ENCODE measurements around the gene ZNF25. TPM values are rescaled to one million over a fixed set of nuclear protein-coding genes. Genes with fewer than 3 reads are reported as not detected.
"Not testable (repeated sequence)": the region's sequence is repeated elsewhere in the genome, so short reads cannot be mapped to it uniquely, and the experiment has no call there.

ZNF25 gene
- 7.7 TPM for total RNA-seq (ENCODE audit: unreplicated experiment)
- long read RNA-seq = 0 reads

DNA sequence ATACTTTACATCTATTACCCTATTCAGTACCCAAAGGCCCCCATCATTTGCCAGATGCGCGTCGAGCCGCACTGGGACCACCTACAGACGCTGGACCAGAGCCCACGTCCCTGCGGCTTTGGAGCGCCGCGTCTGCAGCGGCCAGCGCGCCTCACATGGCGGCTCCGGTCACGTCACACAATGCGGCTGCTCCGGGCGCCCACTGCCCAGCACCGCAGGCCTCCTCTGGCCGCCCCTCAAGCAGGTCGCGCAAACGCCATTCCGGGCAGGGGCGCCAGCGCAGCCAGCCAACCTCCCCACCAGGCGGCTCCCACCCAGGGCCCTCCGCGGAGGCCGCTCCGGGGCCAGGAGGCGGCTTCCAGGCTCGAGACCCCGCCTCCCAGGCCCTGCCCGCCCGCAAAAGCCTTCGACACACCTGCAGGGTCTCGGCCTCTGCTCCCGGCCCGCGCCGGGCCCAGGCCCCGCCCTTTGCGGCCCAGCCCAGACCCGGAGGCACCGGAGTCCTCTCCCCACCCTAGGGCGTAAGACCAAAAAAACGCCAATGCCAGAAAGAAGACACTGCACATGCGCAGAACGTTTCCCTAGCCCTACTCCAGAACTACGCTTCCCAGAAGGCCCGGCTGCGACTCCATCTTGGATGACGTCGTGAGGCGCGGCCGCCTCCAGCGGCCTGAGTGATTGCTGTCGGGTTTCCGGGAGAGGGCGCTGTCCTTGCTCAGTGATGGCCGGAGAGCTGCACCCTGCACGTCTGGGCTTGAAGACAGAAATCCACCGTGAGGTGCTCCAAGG is at the start of gene ZNF25:
Gene ZNF25, minus strand, starts transcription at position 557 of the 789 bp plus-strand sequence. CDS start 4,925 bp downstream, outside the sequence.
- H3K36me3 Mint-ChIP-seq (ENCODE audit: unreplicated experiment) = no peaks in the 10 kb centered on the region
- H3K9me3 Mint-ChIP-seq (ENCODE audit: unreplicated experiment) = peaks cover 3% of the 10 kb centered on the region
- H3K4me1 Mint-ChIP-seq (ENCODE audit: low read depth, unreplicated experiment) = no peaks in the 10 kb centered on the region
- DNase-seq = peak; percentile 98
- H3K27me3 Mint-ChIP-seq (ENCODE audit: unreplicated experiment) = no peaks in the 10 kb centered on the region
- TF ChIP-seq, protein P1, sequence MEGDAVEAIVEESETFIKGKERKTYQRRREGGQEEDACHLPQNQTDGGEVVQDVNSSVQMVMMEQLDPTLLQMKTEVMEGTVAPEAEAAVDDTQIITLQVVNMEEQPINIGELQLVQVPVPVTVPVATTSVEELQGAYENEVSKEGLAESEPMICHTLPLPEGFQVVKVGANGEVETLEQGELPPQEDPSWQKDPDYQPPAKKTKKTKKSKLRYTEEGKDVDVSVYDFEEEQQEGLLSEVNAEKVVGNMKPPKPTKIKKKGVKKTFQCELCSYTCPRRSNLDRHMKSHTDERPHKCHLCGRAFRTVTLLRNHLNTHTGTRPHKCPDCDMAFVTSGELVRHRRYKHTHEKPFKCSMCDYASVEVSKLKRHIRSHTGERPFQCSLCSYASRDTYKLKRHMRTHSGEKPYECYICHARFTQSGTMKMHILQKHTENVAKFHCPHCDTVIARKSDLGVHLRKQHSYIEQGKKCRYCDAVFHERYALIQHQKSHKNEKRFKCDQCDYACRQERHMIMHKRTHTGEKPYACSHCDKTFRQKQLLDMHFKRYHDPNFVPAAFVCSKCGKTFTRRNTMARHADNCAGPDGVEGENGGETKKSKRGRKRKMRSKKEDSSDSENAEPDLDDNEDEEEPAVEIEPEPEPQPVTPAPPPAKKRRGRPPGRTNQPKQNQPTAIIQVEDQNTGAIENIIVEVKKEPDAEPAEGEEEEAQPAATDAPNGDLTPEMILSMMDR (IDR thresholded peaks at IDR 0.05; ENCODE audit: partially characterized antibody, unreplicated experiment) = peak; percentile 87
- H3K27ac Mint-ChIP-seq (ENCODE audit: unreplicated experiment) = peak within 1 kb of the TSS; percentile 92
- peak within 1 kb of the TSS; percentile 91 for H3K4me3 Mint-ChIP-seq (ENCODE audit: unreplicated experiment)

DNA sequence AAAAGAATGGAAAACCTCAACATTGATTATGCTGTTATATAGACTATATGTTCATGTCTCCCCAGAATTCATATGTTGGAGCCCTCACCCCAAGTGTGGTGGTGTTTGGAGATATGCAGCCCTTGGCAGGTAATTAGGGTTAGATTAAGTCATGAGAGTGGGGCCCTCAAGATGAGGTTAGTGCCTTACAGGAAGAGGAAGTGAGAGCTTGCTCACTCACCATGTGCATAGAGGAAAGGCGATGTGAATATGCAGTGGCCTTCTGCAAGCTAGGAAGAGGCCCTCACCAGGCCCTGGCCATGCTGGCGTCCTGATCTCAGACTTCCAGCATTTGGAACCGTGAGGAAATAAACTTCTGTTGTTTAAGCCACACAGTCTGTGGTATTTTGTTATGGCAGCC is 48.8 kb upstream of the ZNF25 start:
- no peak for DNase-seq
- peaks cover 2% of the 10 kb centered on the region for H3K27me3 Mint-ChIP-seq (ENCODE audit: unreplicated experiment)
- TF ChIP-seq, protein P1 (IDR thresholded peaks at IDR 0.05; ENCODE audit: partially characterized antibody, unreplicated experiment) = no peak
- no peaks in the 10 kb centered on the region for H3K36me3 Mint-ChIP-seq (ENCODE audit: unreplicated experiment)
- no peaks in the 10 kb centered on the region for H3K4me1 Mint-ChIP-seq (ENCODE audit: low read depth, unreplicated experiment)
- no peak overlapping the region for H3K4me3 Mint-ChIP-seq (ENCODE audit: unreplicated experiment)
- no peaks in the 10 kb centered on the region for H3K9me3 Mint-ChIP-seq (ENCODE audit: unreplicated experiment)
- H3K27ac Mint-ChIP-seq (ENCODE audit: unreplicated experiment) = no peak overlapping the region

DNA sequence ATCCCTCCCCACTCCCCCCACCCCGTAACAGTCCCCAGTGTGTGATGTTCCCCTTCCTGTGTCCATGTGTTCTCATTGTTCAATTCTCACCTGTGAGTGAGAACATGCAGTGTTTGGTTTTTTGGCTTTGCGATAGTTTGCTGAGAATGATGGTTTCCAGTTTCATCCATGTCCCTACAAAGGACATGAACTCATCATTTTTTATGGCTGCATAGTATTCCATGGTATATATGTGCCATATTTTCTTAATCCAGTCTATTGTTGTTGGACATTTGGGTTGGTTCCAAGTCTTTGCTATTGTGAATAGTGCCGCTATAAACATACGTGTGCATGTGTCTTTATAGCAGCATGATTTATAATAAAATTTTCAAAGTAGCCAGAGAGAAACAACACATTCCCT is 42.7 kb upstream of the ZNF25 start:
- not testable (repeated sequence) for H3K4me3 Mint-ChIP-seq (ENCODE audit: unreplicated experiment); H3K27me3 Mint-ChIP-seq (ENCODE audit: unreplicated experiment); H3K4me1 Mint-ChIP-seq (ENCODE audit: low read depth, unreplicated experiment); H3K9me3 Mint-ChIP-seq (ENCODE audit: unreplicated experiment); H3K27ac Mint-ChIP-seq (ENCODE audit: unreplicated experiment); DNase-seq
- H3K36me3 Mint-ChIP-seq (ENCODE audit: unreplicated experiment) = peaks cover 14% of the 10 kb centered on the region

DNA sequence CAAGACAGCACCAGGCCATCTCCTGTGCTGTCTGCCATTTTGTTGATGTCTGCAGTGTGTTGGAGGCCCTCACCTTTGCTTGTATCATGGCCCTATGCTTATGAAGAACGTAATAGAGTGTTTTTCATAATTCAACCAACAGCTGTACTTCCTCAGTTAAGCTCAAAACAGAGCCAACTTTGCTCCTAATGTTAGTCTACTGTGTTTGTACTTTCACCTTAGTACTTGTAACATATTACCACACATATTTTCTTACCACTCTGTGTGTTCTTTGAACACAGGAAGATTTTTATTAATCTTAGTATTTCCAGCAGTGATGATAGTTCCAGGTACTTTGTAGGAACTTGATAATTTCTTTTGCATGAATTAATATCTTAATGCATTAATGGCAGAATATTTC is 39.9 kb upstream of the ZNF25 start:
- Mint-ChIP-seq H3K9me3 (ENCODE audit: unreplicated experiment) (peaks cover 2% of the 10 kb centered on the region), H3K36me3 (ENCODE audit: unreplicated experiment) (peaks cover 14% of the 10 kb centered on the region), H3K4me3 (ENCODE audit: unreplicated experiment) (no peak overlapping the region), H3K4me1 (ENCODE audit: low read depth, unreplicated experiment) (no peaks in the 10 kb centered on the region), H3K27me3 (ENCODE audit: unreplicated experiment) (peaks cover 2% of the 10 kb centered on the region), H3K27ac (ENCODE audit: unreplicated experiment) (no peak overlapping the region)
- TF ChIP-seq, protein P1 (IDR thresholded peaks at IDR 0.05; ENCODE audit: partially characterized antibody, unreplicated experiment) = no peak
- no peak for DNase-seq

DNA sequence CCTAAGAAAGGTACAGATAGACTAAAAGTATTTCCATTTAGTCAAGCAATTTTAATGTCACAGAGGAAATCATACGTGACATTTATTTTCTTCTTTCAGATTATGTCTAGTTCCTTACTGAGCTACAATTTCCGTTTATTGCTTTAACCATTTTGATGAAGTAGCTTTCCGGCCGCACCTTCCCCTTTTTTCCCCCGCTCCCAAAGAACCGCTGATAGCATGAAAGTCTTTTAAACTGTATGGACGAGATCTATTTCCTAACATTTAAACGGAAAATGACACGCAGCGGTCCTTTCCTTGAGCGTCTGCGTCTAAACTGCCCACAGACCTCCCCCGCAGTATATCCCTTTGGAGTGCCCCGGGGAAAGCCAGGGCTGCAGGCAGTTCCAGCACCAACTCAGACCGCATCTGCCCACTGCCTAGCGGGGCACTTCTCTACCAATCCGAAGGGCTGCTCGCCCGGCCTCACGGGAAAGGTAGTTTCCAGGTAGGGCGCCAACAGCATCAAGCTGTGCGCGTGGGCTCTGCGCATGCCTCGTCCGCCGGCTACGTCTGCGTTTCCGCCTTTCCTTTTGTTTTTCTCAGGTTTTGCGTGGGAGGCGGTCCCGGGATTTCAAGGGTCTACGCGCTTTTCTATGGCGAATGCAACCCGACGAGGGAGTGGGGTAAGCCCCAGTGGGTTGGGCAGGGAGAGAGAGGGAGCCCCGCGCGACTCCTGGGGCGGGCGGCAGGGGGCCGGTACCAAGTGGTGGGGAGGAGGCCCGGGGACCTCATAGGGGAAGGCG is 33.9 kb upstream of the ZNF25 start, which contains the start of gene ZNF33A:
Gene ZNF33A, plus strand, starts transcription at position 557 of the 785 bp plus-strand sequence. CDS start 1,667 bp downstream, outside the sequence.
- TF ChIP-seq, protein P1 (IDR thresholded peaks at IDR 0.05; ENCODE audit: partially characterized antibody, unreplicated experiment) = no peak
- Mint-ChIP-seq H3K4me3 (ENCODE audit: unreplicated experiment) (peak within 1 kb of the TSS; percentile 80), H3K9me3 (ENCODE audit: unreplicated experiment) (peaks cover 2% of the 10 kb centered on the region), H3K4me1 (ENCODE audit: low read depth, unreplicated experiment) (no peaks in the 10 kb centered on the region), H3K27me3 (ENCODE audit: unreplicated experiment) (peaks cover 4% of the 10 kb centered on the region), H3K36me3 (ENCODE audit: unreplicated experiment) (no peaks in the 10 kb centered on the region), H3K27ac (ENCODE audit: unreplicated experiment) (peak within 1 kb of the TSS; percentile 63)
- peak; percentile 79 for DNase-seq
